C4-2B (cell line): Measurements from ENCODE around the gene WFS1.

ENCODE experiments used
- CTCF ChIP-seq: fragments of 450-650 bp; conservative IDR thresholded peaks from 2 replicates; pipeline ENCODE4 v1.5.1; 2017; ENCODE audit warnings: mild to moderate bottlenecking
- ZFX ChIP-seq: fragments of 450-650 bp; IDR thresholded peaks from 2 replicates; pipeline ENCODE4 v1.6.1; 2017

DNA sequence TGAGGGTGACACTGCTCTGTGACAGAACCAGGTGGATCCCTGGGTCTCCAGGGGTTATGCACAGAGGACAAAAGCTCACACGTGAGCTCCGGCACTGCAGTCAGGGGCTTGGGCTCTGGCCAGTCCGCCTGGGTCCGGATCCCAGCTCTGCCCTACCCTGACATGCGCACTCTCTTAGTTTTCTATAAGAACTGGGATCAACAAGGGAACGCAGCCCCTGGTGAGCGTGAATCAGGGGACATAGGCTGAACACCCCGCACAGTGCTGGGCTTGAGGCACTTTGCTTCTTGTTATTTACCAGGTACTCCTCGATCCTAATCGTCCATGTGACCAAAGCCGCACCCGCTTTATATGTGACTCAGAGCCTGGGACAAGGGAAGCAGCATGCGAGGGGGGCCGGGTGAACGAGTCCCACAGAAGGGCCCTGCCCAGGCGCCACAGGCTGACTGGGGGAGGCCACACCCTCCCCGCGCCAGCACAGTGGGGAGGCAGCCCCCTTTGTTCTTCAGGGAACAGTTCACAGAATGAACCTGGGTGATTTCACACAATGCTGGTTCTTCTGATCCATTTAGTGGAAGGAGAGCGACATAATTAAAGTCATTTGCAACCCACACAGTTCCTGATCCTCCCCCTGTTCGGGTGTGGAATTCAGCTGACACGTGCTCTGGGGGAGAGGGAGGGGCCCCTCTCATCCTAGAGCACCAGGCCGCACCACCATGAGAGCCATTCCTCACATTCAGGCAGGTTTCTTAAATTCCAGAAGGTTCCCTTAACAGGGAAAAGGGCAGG is 55.5 kb downstream of the WFS1 start:
- TF ChIP-seq CTCF (no peak), ZFX (no peak)
